HG03460 (cell line): ENCODE data around the gene INTS11.
"Not testable (repeated sequence)": the region's sequence is repeated elsewhere in the genome, so short reads cannot be mapped to it uniquely, and the experiment has no call there.

ENCODE experiments used
- ATAC-seq: cut with Tn5 transposase; IDR thresholded peaks from one replicate; pipeline ENCODE4 v1.9.1; 2021; ENCODE audit not compliant: unreplicated experiment

The INTS11 gene

DNA sequence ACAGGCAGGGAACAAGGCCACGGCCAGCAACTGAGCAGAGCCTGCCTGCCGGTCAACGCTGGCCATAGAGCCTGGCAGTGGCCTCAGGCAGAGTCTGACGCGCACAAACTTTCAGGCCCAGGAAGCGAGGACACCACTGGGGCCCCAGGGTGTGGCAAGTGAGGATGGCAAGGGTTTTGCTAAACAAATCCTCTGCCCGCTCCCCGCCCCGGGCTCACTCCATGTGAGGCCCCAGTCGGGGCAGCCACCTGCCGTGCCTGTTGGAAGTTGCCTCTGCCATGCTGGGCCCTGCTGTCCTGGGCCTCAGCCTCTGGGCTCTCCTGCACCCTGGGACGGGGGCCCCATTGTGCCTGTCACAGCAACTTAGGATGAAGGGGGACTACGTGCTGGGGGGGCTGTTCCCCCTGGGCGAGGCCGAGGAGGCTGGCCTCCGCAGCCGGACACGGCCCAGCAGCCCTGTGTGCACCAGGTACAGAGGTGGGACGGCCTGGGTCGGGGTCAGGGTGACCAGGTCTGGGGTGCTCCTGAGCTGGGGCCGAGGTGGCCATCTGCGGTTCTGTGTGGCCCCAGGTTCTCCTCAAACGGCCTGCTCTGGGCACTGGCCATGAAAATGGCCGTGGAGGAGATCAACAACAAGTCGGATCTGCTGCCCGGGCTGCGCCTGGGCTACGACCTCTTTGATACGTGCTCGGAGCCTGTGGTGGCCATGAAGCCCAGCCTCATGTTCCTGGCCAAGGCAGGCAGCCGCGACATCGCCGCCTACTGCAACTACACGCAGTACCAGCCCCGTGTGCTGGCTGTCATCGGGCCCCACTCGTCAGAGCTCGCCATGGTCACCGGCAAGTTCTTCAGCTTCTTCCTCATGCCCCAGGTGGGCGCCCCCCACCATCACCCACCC is 6.9 kb upstream of the INTS11 start, which contains the start of gene TAS1R3:
TAS1R3 (plus strand) TSS at position 213 of the 898 bp plus-strand sequence; CDS start at position 279, 66 bp downstream.
- ATAC-seq, result no peak

DNA sequence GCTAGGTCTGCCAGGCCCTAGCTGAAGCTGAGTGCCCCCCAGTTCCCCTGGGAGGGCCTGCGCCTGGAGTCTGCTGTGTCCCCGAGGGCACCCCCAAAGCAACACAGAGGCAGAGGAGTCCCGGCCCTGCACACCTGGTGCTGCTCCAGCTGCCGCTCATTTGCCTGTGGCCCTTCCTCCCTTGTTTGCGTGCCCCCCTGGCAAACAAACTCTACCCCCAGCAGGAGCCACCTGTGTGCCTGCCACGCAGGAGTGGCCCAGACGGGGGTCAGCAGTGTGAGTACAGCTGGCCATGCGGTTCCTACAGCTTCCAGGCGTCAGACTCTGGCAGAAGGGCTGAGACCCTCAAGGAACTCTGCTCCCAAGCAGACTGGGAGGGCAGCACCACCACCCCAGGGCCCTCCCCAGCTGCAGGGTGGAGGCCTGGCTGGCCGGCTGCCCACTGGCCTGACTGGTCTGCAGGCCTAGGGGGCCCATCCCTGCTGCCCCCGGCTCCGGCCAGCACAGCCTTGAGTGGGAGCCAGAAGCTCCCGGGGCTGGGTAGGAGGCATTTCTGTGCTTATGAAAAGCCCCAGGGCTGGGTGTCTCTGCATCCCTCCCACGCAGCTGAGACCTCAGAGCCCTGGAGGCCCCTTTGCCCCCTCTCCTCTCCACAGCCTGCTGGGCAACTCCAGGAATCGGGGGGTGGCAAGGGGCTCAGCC is 6.1 kb upstream of the INTS11 start:
- no peak for ATAC-seq

DNA sequence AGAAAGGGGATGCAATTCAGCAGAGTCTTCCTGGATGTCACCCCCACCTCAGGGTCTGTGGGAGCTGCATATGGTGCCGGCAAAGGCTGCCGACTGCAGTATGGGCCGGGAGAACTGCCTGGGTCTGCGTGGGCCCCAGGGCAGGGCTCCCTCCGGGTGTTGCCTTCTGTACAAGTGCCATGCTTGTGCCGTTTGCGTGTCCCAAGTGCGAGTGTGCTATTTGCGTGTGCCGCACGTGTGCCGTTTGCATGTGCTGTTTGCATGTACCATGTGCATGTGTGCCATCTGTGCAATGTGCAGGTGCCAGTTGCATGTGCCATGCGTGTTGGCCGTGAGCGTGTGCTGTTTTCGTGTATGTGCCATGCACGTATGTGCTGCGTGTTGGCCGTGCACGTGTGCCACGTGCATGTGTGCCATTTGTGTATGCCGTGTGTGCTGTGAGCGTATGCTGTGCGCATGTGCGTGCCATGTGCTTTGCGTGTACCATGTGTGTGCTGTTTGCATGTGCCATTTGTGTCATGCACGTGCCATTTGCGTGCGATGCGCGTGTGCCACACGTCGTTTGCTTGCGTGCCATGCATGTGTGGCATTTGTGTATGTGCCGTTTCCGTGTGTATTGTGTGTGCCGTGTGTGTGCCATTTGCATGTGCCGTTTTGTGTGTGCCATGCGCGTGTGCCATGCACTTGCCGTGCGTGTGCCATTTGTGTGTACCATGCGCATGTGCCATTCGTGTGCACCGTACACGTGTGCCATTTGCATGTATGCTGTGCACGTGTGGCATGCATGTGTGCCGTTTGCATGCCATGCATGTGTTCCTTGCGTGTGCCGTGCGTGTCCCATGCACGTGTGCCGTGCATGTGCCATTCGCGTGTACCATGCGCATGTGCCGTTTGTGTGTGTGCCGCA is 5.1 kb upstream of the INTS11 start:
- no peak for ATAC-seq

DNA sequence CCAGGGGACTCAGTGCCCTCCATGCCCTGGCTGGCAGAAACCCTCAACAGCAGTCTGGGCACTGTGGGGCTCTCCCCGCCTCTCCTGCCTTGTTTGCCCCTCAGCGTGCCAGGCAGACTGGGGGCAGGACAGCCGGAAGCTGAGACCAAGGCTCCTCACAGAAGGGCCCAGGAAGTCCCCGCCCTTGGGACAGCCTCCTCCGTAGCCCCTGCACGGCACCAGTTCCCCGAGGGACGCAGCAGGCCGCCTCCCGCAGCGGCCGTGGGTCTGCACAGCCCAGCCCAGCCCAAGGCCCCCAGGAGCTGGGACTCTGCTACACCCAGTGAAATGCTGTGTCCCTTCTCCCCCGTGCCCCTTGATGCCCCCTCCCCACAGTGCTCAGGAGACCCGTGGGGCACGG is 3.8 kb upstream of the INTS11 start:
- no peak for ATAC-seq

DNA sequence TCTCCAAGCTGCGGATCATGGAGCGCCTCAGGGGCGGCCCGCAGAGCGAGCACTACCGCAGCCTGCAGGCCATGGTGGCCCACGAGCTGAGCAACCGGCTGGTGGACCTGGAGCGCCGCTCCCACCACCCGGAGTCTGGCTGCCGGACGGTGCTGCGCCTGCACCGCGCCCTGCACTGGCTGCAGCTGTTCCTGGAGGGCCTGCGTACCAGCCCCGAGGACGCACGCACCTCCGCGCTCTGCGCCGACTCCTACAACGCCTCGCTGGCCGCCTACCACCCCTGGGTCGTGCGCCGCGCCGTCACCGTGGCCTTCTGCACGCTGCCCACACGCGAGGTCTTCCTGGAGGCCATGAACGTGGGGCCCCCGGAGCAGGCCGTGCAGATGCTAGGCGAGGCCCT is 2.8 kb upstream of the INTS11 start:
- ATAC-seq, result no peak

DNA sequence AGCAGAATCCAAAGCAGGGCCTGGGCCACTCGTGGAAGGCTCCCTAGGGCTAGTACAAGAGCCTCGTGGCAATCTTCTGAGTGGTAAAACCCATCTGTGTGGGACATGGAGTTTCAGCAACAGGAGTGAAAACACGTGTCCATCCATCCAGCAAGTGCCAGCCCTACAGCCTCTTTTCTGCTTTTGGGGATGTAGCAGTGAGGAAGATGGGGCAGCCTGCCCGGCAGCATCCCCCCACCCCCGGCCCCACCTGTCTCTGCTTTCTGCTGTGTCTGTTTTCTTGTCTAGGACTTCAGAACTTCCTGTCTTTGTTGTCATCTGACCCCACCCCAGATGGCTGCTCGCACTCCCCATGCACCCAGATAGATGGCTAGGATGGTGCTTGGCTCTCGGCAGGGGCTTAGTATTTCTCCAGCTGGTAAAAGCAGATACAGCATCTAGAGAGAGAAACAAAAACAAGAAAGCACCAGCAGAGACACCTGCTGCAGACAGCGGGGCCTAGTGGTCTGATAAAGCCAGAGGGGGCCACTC is 1.7 kb upstream of the INTS11 start:
- ATAC-seq, result no peak

DNA sequence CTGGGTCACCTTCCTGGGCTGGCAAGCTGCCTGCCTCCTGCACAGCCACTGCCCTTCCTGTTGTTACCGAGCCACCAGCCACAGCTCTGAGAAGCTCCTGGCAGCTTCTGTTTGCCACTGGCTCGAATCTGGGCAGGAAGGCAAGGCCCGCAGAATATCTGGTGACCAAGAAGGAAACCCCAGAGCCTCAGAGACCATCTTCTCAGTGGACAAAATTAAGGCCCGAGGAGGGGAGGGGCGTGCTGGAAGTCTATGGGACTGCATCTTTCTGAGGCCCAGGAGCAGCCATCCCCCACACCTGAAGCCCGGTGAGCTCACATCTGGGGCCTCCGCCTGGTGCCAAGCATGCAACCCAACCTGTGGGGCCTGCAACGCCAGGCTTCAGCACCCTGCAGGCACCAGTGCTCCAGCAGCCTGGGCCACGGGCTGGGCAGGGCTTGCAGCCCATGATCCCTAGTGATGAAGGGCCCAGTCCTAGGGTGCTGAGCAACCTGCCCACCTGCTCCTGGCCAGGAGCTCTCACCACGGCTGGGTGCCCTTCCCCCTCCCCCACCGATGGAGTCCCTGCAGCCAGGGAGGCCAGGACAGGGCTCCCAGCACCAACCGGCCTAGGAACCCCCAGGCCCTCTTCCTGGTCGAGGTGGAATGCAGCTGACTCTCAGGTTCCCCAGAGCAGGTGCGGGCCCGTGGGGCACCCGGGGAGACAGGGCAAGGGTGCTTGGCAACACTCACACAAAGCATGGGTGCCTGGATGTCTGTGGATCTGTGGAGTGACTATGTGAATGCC is 1.0 kb upstream of the INTS11 start:
- no peak for ATAC-seq

DNA sequence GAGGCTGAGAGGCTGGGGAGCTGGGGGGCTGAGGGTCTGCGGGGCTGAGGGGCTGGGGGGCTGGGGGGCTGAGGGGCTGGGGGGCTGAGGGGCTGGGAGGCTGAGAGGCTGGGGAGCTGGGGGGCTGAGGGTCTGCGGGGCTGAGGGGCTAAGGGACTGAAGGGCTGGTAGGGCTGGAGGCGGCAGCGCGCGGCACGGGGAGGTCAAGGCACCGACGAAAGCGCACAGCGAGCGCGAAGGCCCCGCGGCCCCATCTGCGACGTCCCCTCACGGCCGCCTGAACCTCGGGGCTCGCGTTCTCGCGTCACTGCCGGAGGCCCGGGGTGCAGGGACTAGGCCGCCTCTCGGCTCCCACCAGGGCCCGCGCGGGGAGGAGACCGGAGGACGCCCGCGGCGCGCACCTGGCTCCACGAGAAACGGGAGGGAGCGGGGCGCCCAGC is 356 bp downstream of the INTS11 start:
- ATAC-seq, result peak; percentile 6

DNA sequence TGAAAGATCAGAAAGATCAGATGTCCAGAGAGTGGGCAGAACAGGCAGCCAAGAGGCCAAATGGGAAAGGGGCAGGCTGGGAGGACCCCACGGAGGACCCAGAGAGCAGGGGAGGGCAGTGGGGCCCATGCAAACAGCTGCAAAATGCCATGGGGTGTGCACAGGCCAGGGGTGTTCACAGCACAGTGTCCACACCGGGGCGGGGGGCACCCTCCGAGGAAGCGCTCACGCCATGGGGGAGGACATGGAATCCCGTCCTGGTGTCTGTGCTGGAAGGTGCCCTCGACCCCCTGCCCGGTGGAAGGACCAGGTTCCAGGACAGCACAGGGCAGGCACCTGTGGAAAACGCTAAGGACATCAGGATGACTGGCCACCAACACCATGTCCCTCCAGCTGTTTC is 1.5 kb downstream of the INTS11 start:
- no peak for ATAC-seq

DNA sequence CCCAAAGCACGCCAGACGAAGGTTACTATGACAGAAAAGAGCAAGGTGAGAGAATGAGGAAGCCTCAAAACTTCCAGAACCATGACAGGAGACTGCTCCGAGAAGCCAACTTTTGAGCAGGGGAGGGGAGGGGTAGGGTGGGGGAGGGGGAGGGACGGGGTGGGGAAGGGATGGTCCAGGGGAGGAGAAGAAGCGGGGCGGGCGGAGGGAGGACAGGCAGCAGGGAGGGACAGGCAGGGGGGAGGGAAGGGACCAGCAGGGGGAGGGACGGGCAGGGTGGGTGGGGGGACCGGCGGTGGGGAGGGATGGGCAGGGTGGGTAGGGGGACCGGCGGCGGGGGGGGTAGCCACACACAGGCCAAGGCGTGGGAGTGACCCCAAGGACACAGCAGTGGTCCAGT is 2.0 kb downstream of the INTS11 start:
- no peak for ATAC-seq

DNA sequence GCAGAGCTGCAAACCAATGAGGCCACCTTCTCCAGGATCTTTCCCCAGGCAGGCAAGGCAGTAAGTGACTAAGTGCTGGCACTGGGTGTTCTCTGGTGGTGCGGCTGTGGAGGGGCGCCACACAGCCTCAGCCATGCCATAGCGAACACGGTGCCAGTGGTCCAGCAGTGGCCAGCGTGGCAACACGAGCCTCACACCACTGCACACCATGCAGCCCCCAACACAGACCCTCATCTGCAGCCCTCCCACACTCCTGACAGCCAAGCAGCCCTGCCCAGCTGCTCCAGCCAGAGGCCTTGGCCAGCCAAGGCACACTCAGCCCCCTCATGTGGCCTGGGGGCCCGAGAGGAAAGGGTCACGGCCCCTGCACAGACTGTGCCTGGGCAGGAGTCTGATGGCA is 3.0 kb downstream of the INTS11 start:
- no peak for ATAC-seq

DNA sequence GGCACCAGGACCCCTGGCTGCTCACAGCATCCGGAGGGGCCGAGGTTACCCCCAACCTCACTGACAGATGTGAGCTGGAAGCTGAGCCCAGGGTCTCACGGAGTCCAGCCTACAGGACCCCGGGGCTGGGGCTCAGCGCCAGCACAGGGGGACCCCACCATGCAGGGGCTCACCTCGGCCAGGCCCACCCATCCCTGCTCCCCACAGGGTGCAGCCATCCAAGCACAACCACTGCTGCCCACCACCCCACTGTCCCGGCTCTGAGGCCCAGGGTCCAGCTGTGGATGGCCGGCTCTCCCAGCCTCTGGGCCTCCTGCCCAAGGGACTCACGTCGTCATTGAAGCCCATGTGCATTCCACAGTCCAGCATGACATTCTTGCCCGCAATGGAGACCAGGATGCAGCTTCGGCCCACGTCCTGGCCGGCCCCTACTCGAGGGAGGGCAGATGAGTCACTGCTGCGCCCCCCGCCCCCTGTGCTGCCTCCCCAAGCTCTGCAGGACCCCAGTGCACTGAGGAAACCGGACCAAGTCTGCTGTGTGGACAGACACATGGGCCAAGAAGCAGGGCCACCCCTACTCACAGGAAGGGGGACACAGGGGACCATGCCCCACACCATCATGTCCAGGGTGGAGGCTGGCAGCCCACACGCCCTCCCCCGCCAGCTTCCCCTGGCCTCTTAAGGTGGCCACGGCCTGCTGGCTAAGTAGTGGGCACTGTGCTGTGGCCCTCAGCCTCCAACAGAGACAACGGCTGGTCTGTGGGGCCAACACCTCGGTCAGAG is 3.6 kb downstream of the INTS11 start:
- ATAC-seq, result no peak

DNA sequence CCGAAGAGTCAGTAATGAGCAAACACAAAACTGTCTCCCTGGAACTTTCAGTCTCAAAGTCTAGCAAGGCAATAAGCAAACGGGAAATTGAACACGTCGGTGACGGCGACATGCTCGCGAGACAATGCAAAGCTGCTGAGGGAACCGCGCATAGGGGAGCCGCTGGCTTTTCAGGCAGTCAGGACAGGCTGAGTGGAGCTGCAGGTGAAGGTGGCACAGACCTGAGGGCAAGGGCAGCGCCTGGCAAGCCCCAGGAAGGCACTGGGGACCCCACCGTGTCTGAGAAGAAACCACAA is 4.9 kb downstream of the INTS11 start:
- ATAC-seq, result no peak

DNA sequence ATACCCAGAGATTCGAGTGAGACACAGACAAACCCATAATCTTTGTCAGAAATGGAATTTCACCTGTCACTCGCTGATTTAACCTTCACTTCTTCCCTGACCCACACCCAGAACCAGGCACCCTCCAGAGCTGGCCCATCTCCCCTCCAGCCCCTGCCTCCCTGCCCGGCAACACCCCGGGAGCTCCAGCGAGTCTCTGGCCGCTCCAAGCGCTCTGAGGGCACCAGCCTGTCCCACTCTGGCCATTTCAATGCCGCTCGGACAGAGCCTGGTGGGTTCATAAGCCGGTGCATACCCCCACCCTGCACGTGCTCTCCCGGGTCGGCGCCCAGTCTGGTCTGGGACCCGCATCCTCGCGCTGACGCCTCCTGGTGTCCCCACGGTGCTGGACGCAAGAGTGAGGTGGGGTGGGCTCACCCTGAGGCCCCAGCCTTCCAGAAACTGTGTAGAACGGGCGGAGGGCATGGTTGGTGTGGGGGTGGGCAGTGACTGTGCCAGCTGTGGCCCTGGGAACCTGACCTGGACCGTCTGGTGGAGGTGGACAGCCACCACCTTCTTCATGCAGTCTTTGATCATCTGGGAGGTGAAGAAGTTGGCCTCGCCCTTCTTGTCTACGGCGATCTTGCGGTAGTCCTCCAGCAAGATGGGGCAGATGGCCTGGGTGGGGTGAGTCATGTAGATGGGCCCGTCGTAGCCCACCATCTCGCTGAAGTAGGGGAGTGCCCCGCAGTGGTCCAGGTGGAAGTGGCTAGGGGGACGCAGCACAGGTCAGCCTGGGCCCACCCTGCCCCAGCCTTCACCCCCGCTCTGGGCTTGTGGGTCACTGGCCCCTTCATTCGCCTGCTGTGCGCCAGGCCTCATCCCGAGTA is 5.4 kb downstream of the INTS11 start:
- no peak for ATAC-seq

DNA sequence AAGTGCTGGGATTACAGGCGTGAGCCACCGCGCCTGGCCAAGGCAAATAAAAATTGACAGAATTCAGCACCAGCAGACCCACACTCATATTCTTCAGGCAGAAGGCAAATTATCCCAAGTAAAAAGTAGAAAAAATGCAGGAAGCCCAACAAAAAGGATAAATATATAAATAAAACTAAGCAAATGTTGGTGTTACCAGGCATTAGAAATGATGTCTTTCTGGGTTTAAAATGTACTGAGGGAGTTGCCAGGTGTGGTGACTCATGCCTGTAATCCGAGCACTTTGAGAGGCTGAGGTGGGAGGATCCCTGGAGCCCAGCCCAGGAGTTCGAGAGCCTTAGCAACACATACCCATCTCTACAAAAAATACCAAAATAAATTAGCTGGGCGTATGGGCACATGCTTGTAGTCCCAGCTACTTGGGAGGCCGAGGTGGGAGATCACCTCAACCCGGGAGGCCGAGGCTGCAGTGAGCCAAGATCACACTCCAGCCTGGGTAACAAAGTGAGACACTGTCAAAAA is 6.3 kb downstream of the INTS11 start:
- ATAC-seq, result no peak

DNA sequence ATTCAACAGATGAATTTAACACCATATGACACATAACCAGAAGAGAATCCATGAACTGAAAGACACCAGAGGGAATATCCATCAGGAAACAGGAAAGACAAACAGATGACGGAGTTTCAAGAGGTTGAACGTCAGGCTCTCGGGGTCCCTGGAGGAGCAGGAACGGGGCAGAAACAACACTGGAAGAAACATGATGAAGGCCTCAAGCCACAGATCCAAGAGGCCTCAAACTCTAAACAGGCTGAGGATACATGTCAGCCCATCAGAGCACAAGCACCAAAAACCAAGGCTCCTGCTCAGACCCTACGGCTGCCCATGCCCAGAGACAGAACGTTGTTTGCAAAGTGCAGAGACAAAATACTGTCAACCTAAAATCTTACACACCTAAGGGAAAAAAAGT is 7.0 kb downstream of the INTS11 start:
- no peak for ATAC-seq

DNA sequence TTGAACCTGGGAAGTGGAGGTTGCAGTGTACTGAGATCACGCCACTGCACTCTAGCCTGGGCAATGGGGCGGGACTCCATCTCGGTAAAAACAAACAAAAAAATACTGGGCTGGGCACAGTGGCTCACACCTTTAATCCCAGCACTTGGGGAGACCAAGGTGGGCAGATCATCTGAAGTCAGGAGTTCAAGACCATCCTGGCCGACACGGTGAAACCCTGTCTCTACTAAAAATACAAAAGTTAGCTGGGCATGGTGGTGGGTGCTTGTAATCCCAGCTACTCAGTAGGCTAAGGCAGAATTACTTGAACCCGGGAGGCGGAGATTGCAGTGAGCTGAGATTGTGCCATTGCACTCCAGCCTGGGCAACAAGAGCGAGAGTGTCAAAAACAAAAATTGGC is 8.3 kb downstream of the INTS11 start:
- not testable (repeated sequence) for ATAC-seq

DNA sequence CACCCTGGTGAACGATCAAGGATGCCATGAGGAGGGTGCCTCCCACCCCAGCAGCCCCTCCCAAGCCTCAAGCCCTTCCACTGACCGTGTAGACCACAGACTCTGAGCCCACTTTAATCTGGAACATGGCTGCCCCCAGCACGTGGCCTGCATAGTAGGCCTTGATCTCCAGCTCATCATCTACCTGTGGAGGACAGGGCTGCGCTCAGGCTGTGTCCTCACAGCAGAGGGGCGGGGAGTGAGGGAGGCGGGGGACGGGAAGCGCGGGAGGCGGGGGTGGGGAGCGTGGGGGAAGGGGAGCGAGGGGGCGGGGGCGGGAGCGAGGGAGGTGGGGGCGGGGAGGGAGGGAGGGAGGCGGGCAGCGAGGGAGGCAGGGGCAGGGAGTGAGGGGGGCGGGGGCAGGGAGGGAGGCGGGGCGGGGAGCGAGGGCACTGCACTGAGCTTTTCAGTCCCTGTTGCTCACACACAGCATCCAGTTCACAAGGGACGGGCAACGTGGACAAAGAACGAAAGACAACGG is 9.0 kb downstream of the INTS11 start:
- no peak for ATAC-seq
